ENCODE results near the gene GDF2. TPM values are rescaled to one million over a fixed set of nuclear protein-coding genes. Genes with fewer than 3 reads are reported as not detected.

GDF2 gene
- polyA plus RNA-seq, 4 donors = not detected

DNA sequence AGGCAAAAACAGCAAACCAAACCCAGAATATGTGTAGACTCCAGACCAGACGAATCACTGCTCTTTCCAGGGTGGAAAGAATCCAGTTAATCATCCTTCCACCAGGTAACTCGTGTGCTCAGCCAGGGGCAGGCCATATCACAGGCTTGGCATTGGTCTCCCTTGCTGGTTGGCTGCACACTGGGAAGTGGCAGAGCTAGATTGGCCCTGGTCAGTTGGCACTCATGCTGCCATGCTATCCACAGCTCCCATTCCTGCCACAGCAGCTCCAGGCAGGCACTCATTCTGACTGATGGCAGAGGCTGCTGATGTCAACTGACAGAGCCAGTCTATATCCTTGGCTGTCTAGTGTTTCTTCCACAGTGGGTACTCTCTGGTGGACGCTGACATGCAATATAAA is 31.9 kb upstream of the GDF2 start:
- DNase-seq (ENCODE audit: low read depth in 4 of 4, low spot score in 3 of 4) = no peak

DNA sequence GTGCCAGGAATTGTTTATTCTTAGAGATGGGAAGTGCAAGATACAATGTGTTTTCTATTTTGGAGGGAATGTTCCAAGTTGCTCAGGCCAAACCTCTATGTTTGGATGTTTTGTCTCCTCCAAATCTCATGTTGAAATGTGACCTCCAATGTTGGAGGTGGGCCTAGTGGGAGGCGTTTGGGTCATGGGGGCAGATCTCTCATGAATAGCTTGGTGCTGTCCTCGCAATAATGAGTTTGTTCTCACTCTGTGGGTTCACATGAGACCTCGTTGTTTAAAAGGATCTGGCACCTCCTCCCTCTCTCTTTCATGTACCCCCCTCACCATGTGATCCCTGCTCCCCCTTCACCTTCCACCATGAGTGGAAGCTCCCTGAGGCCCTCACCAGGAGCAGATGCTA is 30.6 kb upstream of the GDF2 start:
- no peak for DNase-seq (ENCODE audit: low read depth in 4 of 4, low spot score in 3 of 4)

DNA sequence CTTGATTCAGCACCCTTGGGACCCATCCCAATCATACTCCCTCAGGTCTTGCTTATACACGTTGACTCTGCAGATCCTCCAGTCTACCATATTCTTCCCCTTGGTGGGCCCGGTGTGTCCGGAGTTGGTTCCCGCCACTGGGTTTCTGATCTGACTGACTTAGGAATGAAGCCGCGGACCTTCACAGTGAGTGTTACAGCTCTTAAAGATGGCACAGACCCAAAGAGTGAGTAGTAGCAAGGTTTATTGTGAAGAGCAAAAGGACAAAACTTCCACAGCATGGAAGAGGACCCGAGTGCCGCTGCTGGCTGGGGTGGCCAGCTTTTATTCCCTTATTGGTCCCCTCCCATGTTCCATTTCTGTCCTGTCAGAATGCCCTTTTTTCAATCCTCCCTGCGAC is 28.2 kb upstream of the GDF2 start:
- no peak for DNase-seq (ENCODE audit: low read depth in 4 of 4, low spot score in 3 of 4)

DNA sequence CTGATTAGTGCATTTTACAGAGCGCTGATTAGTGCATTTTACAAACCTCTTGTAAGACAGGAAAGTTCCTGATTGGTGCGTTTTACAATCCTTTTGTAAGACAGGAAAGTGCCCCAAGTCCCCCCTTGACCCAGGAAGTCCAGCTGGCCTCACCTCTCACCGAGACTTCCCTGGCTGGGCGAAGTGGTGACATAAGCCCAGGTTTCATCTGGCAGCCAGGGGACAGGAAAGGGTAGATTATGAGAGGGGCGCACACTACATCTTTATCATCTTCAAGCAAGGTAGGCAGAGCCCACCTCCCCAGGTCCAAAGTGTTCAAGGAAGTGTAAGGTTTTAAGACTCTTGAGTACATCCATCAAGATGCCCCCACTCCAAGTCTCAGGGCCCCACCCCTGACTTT is 27.8 kb upstream of the GDF2 start:
- no peak for DNase-seq (ENCODE audit: low read depth in 4 of 4, low spot score in 3 of 4)

- no peak for DNase-seq (ENCODE audit: low read depth in 4 of 4, low spot score in 3 of 4)
Measured at GRCh38 chr10:47295411-47295810, 26.8 kb upstream of the GDF2 start.

DNA sequence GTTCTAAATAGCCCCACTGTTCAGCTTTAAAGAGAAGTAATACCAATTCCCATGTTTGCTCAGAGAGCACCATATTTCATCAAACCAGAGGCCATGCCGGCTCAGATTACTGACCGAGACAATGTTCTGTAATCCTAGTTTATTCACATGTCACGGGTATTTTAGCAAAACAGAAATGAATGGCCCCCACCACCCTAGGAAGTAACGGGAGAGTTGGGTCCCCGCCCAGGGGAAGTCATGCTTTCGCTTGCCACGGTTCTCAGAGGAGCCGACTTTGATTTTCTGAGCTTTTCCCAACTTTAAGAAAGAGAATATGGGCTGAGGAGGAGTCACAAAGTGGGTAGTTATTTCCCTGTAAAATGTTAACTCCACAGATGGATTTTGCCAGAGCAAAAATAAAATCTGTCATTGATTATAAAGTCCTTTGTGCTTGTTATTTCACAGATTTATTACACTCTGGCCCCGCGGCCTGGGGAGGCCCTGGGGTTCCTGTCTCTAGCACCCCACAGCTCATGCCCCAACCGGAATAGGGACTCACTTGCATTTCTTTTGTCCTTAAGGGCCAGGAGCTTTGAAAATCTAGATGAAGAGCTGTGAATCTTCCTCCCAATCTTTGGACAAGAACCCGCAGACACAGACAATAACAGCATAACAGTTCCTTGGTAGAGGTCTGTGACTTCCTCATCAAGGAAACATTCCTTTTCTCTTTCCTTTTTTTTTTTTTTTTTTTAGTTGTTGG is 25.9 kb upstream of the GDF2 start:
- DNase-seq (ENCODE audit: low read depth in 4 of 4, low spot score in 3 of 4) = no peak

GRCh38 chr10:47296941-47297340 is 25.3 kb upstream of the GDF2 start:
- DNase-seq (ENCODE audit: low read depth in 4 of 4, low spot score in 3 of 4) = no peak

- no peak for DNase-seq (ENCODE audit: low read depth in 4 of 4, low spot score in 3 of 4)
Measured at GRCh38 chr10:47297866-47298540, 24.3 kb upstream of the GDF2 start.

- no peak for DNase-seq (ENCODE audit: low read depth in 4 of 4, low spot score in 3 of 4)
Measured at GRCh38 chr10:47298715-47299114, 23.5 kb upstream of the GDF2 start.

DNA sequence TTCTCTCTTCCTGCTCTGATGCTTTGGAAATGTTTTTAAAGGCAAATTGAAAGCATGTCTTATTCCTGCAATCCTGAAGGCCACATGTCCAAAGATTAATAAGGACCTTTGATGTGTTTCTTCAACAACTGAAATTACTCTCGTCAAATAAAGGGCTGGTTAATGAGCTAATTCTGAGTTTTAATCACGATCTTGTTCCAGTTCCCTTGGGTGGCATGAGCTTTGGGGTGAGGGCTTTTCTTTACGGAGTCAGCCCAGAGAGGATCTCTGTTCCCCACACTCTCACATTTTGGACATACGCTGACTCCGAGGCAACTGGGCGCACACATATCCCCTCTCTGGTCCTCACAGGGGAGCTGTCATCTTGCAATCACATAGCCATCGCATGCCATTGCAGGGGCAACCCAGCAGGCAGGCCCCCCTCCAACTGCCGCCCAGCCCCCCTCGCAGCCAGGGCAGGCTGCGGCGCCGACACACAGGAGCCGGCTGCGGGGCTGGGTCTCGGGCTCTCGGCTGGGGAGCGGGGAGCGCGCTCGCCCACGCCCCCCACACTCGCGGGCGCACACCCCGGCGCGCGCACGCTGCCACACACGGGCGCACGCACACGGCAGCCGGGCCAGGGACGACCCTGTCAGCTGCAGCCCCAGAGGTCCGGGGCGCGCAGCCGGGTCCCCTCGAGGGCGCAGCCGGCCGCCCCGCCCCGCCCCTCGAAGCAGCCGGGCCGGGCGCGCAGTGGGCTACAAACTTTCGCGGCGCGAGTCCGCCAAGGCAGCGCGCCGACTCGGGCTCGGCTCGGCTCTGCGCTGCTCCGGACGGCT is 22.4 kb upstream of the GDF2 start, which contains the start of gene GDF10:
Gene GDF10 (plus strand): TSS at position 587 of the 818 bp plus-strand sequence. CDS start 455 bp downstream, outside the sequence.
- DNase-seq (ENCODE audit: low read depth in 4 of 4, low spot score in 3 of 4) = no peak

DNA sequence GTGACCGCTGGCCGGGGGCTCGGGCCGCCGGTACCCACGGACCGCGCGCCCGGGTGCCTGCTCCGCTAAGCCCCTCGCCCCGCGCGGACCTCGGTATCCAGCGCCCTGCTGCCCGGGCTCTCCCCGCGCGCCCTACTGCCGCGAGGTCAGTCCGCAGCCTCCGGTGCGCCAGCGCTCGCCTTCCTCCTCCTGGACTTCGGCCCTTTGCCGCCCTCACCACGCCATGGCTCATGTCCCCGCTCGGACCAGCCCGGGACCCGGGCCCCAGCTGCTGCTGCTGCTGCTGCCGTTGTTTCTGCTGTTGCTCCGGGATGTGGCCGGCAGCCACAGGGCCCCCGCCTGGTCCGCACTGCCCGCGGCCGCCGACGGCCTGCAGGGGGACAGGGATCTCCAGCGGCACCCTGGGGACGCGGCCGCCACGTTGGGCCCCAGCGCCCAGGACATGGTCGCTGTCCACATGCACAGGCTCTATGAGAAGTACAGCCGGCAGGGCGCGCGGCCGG is 21.8 kb upstream of the GDF2 start:
- DNase-seq (ENCODE audit: low read depth in 4 of 4, low spot score in 3 of 4) = no peak

DNA sequence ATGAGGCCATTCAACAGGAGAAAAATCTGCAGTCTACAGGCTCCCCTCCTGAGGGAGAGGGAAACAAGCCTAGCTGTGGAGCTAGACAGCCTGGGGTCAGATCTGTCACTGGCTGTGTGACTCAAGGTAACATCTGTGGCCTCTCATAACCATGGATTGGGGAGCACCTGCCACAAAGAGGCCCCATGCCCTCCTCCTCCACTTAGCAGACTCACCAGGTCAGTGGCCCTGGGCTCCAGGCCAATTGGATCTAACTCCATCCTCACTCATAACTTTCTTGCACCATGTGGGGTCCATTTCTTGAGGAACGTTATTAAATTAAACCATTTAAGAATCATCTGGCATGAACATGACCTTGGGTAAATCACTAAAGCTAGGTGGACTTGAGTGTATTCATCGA is 20.4 kb upstream of the GDF2 start:
- DNase-seq (ENCODE audit: low read depth in 4 of 4, low spot score in 3 of 4) = no peak

- DNase-seq (ENCODE audit: low read depth in 4 of 4, low spot score in 3 of 4) = no peak
Measured at GRCh38 chr10:47303105-47303504, 19.1 kb upstream of the GDF2 start.

DNA sequence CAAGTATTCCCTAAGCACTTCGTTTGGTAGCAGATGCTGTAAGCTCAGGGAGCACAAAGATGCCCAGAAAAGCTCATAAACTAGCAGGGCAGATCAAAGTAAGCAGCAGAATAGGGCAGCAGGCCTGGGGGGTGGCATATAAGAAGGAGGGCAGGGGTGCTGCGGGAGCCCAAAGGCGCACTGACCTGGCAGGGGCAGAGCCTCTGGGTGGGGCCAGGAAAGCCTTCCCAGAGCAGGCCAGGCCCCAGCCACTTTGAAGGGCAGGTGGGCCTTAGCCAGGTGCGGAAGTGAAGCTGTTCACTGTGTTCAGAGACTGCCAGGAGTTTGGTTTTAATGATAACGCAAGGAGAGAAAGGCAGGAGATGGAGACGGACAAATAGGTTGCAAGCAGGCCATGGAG is 18.4 kb upstream of the GDF2 start:
- no peak for DNase-seq (ENCODE audit: low read depth in 4 of 4, low spot score in 3 of 4)

DNA sequence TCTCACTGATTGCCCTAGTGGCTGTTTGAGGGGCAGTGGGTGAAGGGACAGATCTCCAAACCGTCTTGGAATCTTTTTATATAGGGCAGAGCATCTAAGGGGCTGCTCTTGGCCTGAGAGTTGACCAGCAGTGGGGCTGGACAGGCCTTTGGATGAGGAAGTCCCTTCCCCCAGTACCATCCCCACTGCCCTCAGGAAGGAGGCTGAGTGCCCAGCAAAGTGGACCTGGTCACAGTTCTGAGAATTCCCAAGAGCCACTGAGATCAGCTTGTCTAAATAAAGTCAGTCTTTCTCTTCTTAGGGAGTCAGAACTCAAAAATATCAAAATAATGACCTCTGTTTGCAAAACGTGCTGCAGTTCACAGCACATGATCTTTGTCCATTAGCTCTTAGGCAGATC is 16.7 kb upstream of the GDF2 start:
- no peak for DNase-seq (ENCODE audit: low read depth in 4 of 4, low spot score in 3 of 4)

- no peak for DNase-seq (ENCODE audit: low read depth in 4 of 4, low spot score in 3 of 4)
Measured at GRCh38 chr10:47306387-47307210, 15.7 kb upstream of the GDF2 start.

GRCh38 chr10:47307381-47307780 is 14.9 kb upstream of the GDF2 start:
- DNase-seq (ENCODE audit: low read depth in 4 of 4, low spot score in 3 of 4) = no peak

- DNase-seq (ENCODE audit: low read depth in 4 of 4, low spot score in 3 of 4) = no peak
Measured at GRCh38 chr10:47308775-47309174, 13.5 kb upstream of the GDF2 start.

- no peak for DNase-seq (ENCODE audit: low read depth in 4 of 4, low spot score in 3 of 4)
Measured at GRCh38 chr10:47309408-47310089, 12.7 kb upstream of the GDF2 start.

GRCh38 chr10:47310090-47310505 is 12.2 kb upstream of the GDF2 start:
- no peak for DNase-seq (ENCODE audit: low read depth in 4 of 4, low spot score in 3 of 4)
